Vagina (tissue), 2 donors: ENCODE measurements around the gene CLIC5. TPM values are rescaled to one million over a fixed set of nuclear protein-coding genes. Genes with fewer than 3 reads are reported as not detected.
A peak's percentile ranks its signal among the peaks of the same experiment; 100 is the strongest.

Source experiments
- DNase-seq, 2 donors: peaks; one replicate each; pipeline ENCODE4 v3.0.0-alpha.2; 2017; ENCODE audit errors: extremely low spot score in 2 of 2
- H3K27ac ChIP-seq: fragments of 200-600 bp; sonication (generic); one replicate; pipeline ENCODE4 v1.5.1; 2019
- H3K27me3 ChIP-seq: fragments of 200-600 bp; sonication (generic); one replicate; pipeline ENCODE4 v1.5.1; 2019
- H3K36me3 ChIP-seq, 2 donors: fragments of 200-600 bp; sonication (generic); one replicate each; pipeline ENCODE4 v1.5.1; 2017 to 2019
- H3K4me1 ChIP-seq: fragments of 200-600 bp; sonication (generic); one replicate; pipeline ENCODE4 v1.5.1; 2019
- H3K4me3 ChIP-seq, 2 donors: fragments of 200-600 bp; sonication (generic); 1 replicate in 1 of 2; 2 replicates in 1 of 2; pipeline ENCODE4 v1.5.1; 2016 to 2019
- H3K9me3 ChIP-seq: fragments of 200-600 bp; sonication (generic); one replicate; pipeline ENCODE4 v1.5.1; 2019
- CTCF ChIP-seq, 3 experiments: fragments of 450-650 bp in 2 of 3; fragments of 200-600 bp in 1 of 3; sonication (generic) in 1 of 3; IDR thresholded peaks; one replicate each; pipeline ENCODE4 v1.5.1; 2017 to 2019; ENCODE audit warnings: antibody characterized with exemption in 3 of 3, mild to moderate bottlenecking in 2 of 3, moderate library complexity in 2 of 3
- POLR2A ChIP-seq, 2 donors: fragments of 450-650 bp; IDR thresholded peaks; one replicate each; pipeline ENCODE4 v1.6.1; 2017; ENCODE audit warnings: antibody characterized with exemption in 2 of 2, mild to moderate bottlenecking in 2 of 2, moderate library complexity in 2 of 2
- POLR2AphosphoS5 ChIP-seq, 2 donors: sonication (generic); formaldehyde crosslinking; IDR thresholded peaks; one replicate each; pipeline ENCODE4 v1.9.0; 2017; ENCODE audit warnings: antibody characterized with exemption in 2 of 2, mild to moderate bottlenecking in 2 of 2, low read depth in 1 of 2; ENCODE audit not compliant: insufficient read depth in 1 of 2
- intact Hi-C: fragments of 100-400 bp; cut with DNase I; formaldehyde crosslinking; loops from one replicate; pipeline ENCODE4 v1.15.1; 2023
- total RNA-seq: library from RNA; depleted of rRNA; stranded (reverse); fragments of >200 nt; gene quantifications from one replicate; pipeline ENCODE4 v1.2.3, GENCODE V29; 2016

CLIC5 gene
- total RNA-seq, 1 donor from 2014 or later, result 3.4 TPM

- Histone ChIP-seq H3K27me3 (no peaks in the 10 kb centered on the region), H3K27ac (no peak overlapping the region), H3K36me3 (no peaks in the 10 kb centered on the region), H3K9me3 (no peaks in the 10 kb centered on the region), H3K4me1 (peaks cover 4% of the 10 kb centered on the region), H3K4me3 (no peak overlapping the region)
- no peak for DNase-seq
- intact Hi-C loops, result no loop called here
- no peak for TF ChIP-seq POLR2AphosphoS5 (IDR thresholded peaks at IDR 0.05; ENCODE audit: insufficient read depth in 1 of 2, low read depth in 1 of 2)
- no peak for TF ChIP-seq POLR2A (IDR thresholded peaks at IDR 0.05)
- TF ChIP-seq CTCF (IDR thresholded peaks at IDR 0.05), result no peak
Measured at GRCh38 chr6:45931232-45931631, 84.4 kb downstream of the CLIC5 start.

DNA sequence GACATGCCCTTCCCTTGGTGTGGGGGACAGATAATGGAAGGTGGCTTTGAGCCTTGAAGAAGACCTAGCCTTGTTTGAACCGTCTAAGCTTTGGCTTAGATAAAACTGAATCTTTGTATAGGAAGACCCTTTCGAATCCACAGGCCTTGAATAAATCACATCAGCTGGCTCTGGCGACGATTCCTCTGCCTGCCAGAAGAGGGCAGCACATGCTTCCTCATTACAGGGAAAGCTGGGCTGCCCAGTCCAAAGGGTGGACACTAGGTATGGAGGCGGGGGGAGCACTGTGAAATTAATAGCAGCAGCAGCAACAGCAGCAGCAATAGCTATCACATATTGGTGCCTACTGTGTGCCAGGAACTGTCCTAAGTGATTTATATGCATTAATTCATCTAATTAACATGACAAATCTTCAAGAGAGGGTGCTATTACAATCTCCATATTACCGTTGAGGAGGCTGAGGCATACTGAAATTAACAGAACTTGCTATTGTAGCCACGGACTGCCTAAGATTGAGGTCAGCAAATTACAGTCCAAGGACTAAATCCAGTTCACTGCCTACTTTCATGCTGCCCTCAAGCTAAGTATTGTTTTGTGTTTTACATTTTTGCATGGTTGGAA, 85.1 kb downstream of the CLIC5 start:
- peaks cover 4% of the 10 kb centered on the region for H3K4me1 ChIP-seq
- TF ChIP-seq CTCF (IDR thresholded peaks at IDR 0.05), result peak; percentile 82 to 86 (median 84)
- no peak for TF ChIP-seq POLR2A (IDR thresholded peaks at IDR 0.05)
- H3K9me3 ChIP-seq, result no peaks in the 10 kb centered on the region
- H3K27ac ChIP-seq, result no peak overlapping the region
- intact Hi-C loops, result no loop called here
- H3K4me3 ChIP-seq, result no peak overlapping the region
- no peaks in the 10 kb centered on the region for H3K27me3 ChIP-seq
- no peaks in the 10 kb centered on the region for H3K36me3 ChIP-seq
- no peak for DNase-seq

- peaks cover 4% of the 10 kb centered on the region for H3K4me1 ChIP-seq
- no peaks in the 10 kb centered on the region for H3K27me3 ChIP-seq
- no peak overlapping the region for H3K27ac ChIP-seq
- DNase-seq, result no peak
- H3K9me3 ChIP-seq, result no peaks in the 10 kb centered on the region
- H3K36me3 ChIP-seq, result no peaks in the 10 kb centered on the region
- no peak overlapping the region for H3K4me3 ChIP-seq
- TF ChIP-seq CTCF (IDR thresholded peaks at IDR 0.05) (no peak), POLR2AphosphoS5 (IDR thresholded peaks at IDR 0.05; ENCODE audit: insufficient read depth in 1 of 2, low read depth in 1 of 2) (no peak), POLR2A (IDR thresholded peaks at IDR 0.05) (no peak)
- intact Hi-C loops, result loop anchor here (10.0 kb wide), 1 partner anchor 1275 kb away; no protein-coding TSS in a partner anchor
Measured at GRCh38 chr6:45929421-45930361, 86.0 kb downstream of the CLIC5 start.

DNA sequence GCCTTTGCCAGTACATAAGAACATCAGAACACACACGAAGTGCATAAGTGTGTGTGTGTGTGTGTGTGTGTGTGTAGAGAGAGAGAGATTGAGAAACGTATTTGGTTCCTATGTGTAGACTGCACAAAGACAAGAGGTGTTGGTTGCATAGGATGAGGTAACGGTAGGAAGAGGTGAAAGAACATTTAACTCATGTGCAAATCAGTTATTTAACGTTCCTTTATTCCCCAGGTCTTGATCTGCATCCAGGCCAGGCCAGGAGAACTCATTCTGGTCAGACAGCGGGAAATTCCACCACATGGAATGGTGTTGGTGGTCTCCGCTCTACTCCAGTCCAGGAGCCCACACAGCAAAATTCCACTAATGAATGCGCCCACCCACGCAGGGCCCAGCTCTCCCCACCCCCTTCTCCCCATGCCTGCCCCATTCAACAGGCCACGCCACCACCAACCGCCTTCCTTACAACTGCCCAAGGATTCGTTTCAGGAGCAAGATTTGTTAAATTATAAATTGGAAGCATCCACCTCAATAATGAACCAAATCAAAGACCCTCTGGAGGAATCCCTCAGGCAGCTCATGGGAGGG, 86.8 kb downstream of the CLIC5 start:
- Histone ChIP-seq H3K36me3 (no peaks in the 10 kb centered on the region), H3K9me3 (no peaks in the 10 kb centered on the region), H3K27ac (no peak overlapping the region), H3K27me3 (no peaks in the 10 kb centered on the region), H3K4me1 (peaks cover 4% of the 10 kb centered on the region), H3K4me3 (no peak overlapping the region)
- DNase-seq, result no peak
- intact Hi-C loops, result loop anchor here (10.0 kb wide), 1 partner anchor 1274 kb away; no protein-coding TSS in a partner anchor
- no peak for TF ChIP-seq CTCF (IDR thresholded peaks at IDR 0.05)
- TF ChIP-seq POLR2A (IDR thresholded peaks at IDR 0.05), result no peak
- no peak for TF ChIP-seq POLR2AphosphoS5 (IDR thresholded peaks at IDR 0.05; ENCODE audit: insufficient read depth in 1 of 2, low read depth in 1 of 2)
